Measurements from ENCODE around the gene CALCB.

Gene CALCB

GRCh38 chr11:15118431-15118830 lies 45.0 kb downstream of the CALCB start:
- no peak for DNase-seq (ENCODE audit: low read depth)

- DNase-seq (ENCODE audit: low read depth): no peak
Observed at GRCh38 chr11:15119352-15119751, 46.0 kb downstream of the CALCB start.

- DNase-seq (ENCODE audit: low read depth): no peak
Observed at GRCh38 chr11:15119826-15120225, 46.4 kb downstream of the CALCB start.

GRCh38 chr11:15123849-15124248 lies 50.5 kb downstream of the CALCB start:
- no peak for DNase-seq (ENCODE audit: low read depth)

GRCh38 chr11:15124528-15124927 lies 51.1 kb downstream of the CALCB start:
- no peak for DNase-seq (ENCODE audit: low read depth)

- no peak for DNase-seq (ENCODE audit: low read depth)
Observed at GRCh38 chr11:15127341-15127740, 53.9 kb downstream of the CALCB start.
